GM19351 (cell line): ENCODE measurements around the gene FANCD2.
"Not testable (repeated sequence)": the region's sequence is repeated elsewhere in the genome, so short reads cannot be mapped to it uniquely, and the experiment has no call there.

Experiments
- ATAC-seq: cut with Tn5 transposase; IDR thresholded peaks from one replicate; pipeline ENCODE4 v1.9.1; 2021; ENCODE audit warnings: mild to moderate bottlenecking, moderate library complexity; ENCODE audit not compliant: unreplicated experiment

Gene FANCD2

GRCh38 chr3:10099041-10099440 lies 72.8 kb downstream of the FANCD2 start:
- no peak for ATAC-seq

- ATAC-seq: no peak
Observed at GRCh38 chr3:10106919-10107318, 80.7 kb downstream of the FANCD2 start.

GRCh38 chr3:10108091-10108490 lies 81.9 kb downstream of the FANCD2 start, which contains the start of gene FANCD2OS:
Gene FANCD2OS, minus strand, starts transcription at chr3:10108255. Its CDS starts 3,481 bp downstream, at chr3:10104774.
- no peak for ATAC-seq

- peak; percentile 93 for ATAC-seq
Observed at GRCh38 chr3:10115326-10116137, 89.3 kb downstream of the FANCD2 start, which contains the start of gene BRK1. Gene BRK1, plus strand, starts transcription at chr3:10115675. Its CDS starts 27 bp downstream, at chr3:10115702.

- ATAC-seq: peak; percentile 23
Observed at GRCh38 chr3:10116138-10116460, 89.9 kb downstream of the FANCD2 start.

GRCh38 chr3:10116928-10117327 lies 90.7 kb downstream of the FANCD2 start:
- no peak for ATAC-seq

GRCh38 chr3:10119376-10119775 lies 93.1 kb downstream of the FANCD2 start:
- ATAC-seq: no peak

GRCh38 chr3:10121064-10121463 lies 94.8 kb downstream of the FANCD2 start:
- ATAC-seq: no peak

- no peak for ATAC-seq
Observed at GRCh38 chr3:10122724-10123123, 96.5 kb downstream of the FANCD2 start.

- ATAC-seq: not testable (repeated sequence)
Observed at GRCh38 chr3:10135872-10136271, 109.6 kb downstream of the FANCD2 start.

- no peak for ATAC-seq
Observed at GRCh38 chr3:10136426-10137005, 110.3 kb downstream of the FANCD2 start.

GRCh38 chr3:10137178-10137577 lies 110.9 kb downstream of the FANCD2 start:
- no peak for ATAC-seq

- no peak for ATAC-seq
Observed at GRCh38 chr3:10140996-10141546, 114.8 kb downstream of the FANCD2 start.

GRCh38 chr3:10142707-10143560 lies 116.7 kb downstream of the FANCD2 start:
- ATAC-seq: no peak

- no peak for ATAC-seq
Observed at GRCh38 chr3:10145685-10146084, 119.4 kb downstream of the FANCD2 start.

GRCh38 chr3:10149226-10149625 lies 123.0 kb downstream of the FANCD2 start:
- no peak for ATAC-seq

GRCh38 chr3:10150987-10151386 lies 124.8 kb downstream of the FANCD2 start:
- no peak for ATAC-seq
